Activated CD4-positive, alpha-beta memory T cell treated with anti-CD3 and anti-CD28 coated beads, Interleukin-2, amount 10 ng/mL, durations not matched to agents 7 days and 5 days (primary cell): ENCODE measurements around the gene GPR149. TPM values are rescaled to one million over a fixed set of nuclear protein-coding genes. Genes with fewer than 3 reads are reported as not detected.
"Not testable (repeated sequence)": the region's sequence is repeated elsewhere in the genome, so short reads cannot be mapped to it uniquely, and the experiment has no call there.

Source experiments
- CTCF ChIA-PET: fragments of 350-600 bp; sonication (Branson Sonifier 250); formaldehyde crosslinking; loops from one replicate; lab custom pipeline; 2021; ENCODE audit warnings: antibody characterized with exemption, inconsistent platforms; lab: Charles Lee
- POLR2A ChIA-PET: fragments of 350-600 bp; sonication (Branson Sonifier 250); formaldehyde crosslinking; loops from one replicate; lab custom pipeline; 2021; ENCODE audit warnings: antibody characterized with exemption; lab: Charles Lee
- DNase-seq: peaks from one replicate; pipeline ENCODE4 v3.0.0-alpha.2; 2020
- H3K27ac Mint-ChIP-seq: one replicate; pipeline ENCODE4 v1.8.0; 2021; ENCODE audit warnings: mild to moderate bottlenecking, mixed read lengths
- H3K27me3 Mint-ChIP-seq: one replicate; pipeline ENCODE4 v1.8.0; 2021; ENCODE audit warnings: mixed read lengths
- H3K36me3 Mint-ChIP-seq: one replicate; pipeline ENCODE4 v1.8.0; 2021; ENCODE audit warnings: low read depth, mixed read lengths
- H3K4me1 Mint-ChIP-seq: one replicate; pipeline ENCODE4 v1.8.0; 2021; ENCODE audit warnings: mixed read lengths
- H3K4me3 Mint-ChIP-seq: one replicate; pipeline ENCODE4 v1.8.0; 2021; ENCODE audit warnings: mild to moderate bottlenecking, mixed read lengths
- H3K9me3 Mint-ChIP-seq: one replicate; pipeline ENCODE4 v1.8.0; 2021; ENCODE audit warnings: mixed read lengths
- total RNA-seq, 2 experiments: library from RNA; stranded (reverse); gene quantifications; one replicate each; pipeline ENCODE4 v1.2.3, GENCODE V29; 2021

GPR149 gene, protein sequence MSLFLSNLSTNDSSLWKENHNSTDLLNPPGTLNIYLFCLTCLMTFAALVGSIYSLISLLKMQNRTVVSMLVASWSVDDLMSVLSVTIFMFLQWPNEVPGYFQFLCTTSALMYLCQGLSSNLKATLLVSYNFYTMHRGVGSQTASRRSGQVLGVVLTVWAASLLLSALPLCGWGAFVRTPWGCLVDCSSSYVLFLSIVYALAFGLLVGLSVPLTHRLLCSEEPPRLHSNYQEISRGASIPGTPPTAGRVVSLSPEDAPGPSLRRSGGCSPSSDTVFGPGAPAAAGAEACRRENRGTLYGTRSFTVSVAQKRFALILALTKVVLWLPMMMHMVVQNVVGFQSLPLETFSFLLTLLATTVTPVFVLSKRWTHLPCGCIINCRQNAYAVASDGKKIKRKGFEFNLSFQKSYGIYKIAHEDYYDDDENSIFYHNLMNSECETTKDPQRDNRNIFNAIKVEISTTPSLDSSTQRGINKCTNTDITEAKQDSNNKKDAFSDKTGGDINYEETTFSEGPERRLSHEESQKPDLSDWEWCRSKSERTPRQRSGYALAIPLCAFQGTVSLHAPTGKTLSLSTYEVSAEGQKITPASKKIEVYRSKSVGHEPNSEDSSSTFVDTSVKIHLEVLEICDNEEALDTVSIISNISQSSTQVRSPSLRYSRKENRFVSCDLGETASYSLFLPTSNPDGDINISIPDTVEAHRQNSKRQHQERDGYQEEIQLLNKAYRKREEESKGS
- total RNA-seq = not detected

DNA sequence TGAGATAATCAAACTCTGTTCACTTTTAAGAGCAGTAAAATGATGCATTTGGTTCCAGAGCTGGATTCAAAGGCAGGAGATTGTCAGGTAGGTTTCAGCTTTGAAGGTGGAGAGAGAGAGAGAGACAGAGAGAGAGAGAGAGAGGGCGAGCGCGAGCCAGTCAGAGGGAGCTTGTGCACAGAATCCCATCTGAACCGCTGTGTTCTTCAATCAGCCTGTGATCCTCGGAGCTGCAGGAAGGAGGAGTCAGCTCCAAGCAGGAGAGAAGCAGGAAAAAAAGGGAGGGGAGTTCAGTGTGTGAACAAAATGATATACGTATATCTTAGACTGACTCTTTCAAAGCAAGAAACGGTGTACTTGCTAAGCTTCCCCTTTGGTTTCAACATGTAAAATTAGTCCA is at the start of gene GPR149:
TSS of gene GPR149 (minus strand) at position 177 of the 400 bp plus-strand sequence. CDS start 575 bp downstream, outside the sequence.
- H3K36me3 Mint-ChIP-seq = no peaks in the 10 kb centered on the region
- DNase-seq = no peak
- no peaks in the 10 kb centered on the region for H3K4me1 Mint-ChIP-seq
- H3K27me3 Mint-ChIP-seq = peaks cover 37% of the 10 kb centered on the region
- no peak within 1 kb of the TSS for H3K27ac Mint-ChIP-seq
- ChIA-PET POLR2A (no interaction called here), CTCF (no interaction called here)
- no peaks in the 10 kb centered on the region for H3K9me3 Mint-ChIP-seq
- H3K4me3 Mint-ChIP-seq = no peak within 1 kb of the TSS

- no peak for DNase-seq
- Mint-ChIP-seq H3K36me3 (no peaks in the 10 kb centered on the region), H3K27ac (no peak overlapping the region), H3K9me3 (peaks cover 2% of the 10 kb centered on the region), H3K27me3 (no peaks in the 10 kb centered on the region), H3K4me1 (no peaks in the 10 kb centered on the region), H3K4me3 (no peak overlapping the region)
- ChIA-PET CTCF (no interaction called here), POLR2A (no interaction called here)
These were observed 43.8 kb upstream of the GPR149 start for GRCh38 chr3:154473769-154474168.

DNA sequence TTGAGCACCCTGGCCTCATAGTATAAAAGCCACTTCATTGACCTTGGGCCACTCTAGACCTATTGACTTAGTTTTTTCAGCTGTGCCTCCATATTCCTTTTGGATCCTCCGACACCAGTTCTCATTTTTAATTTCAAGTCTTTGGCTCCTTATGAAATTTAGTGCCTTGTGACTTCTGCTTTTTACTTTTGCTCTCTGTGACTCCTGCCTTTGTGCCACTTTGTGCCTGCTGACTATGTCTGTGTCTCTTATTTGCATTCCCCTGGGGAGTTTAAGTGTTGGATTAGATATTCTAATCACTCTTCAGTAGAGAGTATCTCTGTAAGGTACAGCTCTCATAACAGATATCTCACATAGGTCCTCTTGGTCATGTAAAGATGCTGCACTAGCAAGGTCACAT is 39.6 kb upstream of the GPR149 start:
- Mint-ChIP-seq H3K9me3 (no peaks in the 10 kb centered on the region), H3K36me3 (no peaks in the 10 kb centered on the region), H3K4me1 (no peaks in the 10 kb centered on the region), H3K4me3 (no peak overlapping the region), H3K27me3 (no peaks in the 10 kb centered on the region), H3K27ac (no peak overlapping the region)
- POLR2A ChIA-PET = no interaction called here
- DNase-seq = no peak
- CTCF ChIA-PET = no interaction called here

DNA sequence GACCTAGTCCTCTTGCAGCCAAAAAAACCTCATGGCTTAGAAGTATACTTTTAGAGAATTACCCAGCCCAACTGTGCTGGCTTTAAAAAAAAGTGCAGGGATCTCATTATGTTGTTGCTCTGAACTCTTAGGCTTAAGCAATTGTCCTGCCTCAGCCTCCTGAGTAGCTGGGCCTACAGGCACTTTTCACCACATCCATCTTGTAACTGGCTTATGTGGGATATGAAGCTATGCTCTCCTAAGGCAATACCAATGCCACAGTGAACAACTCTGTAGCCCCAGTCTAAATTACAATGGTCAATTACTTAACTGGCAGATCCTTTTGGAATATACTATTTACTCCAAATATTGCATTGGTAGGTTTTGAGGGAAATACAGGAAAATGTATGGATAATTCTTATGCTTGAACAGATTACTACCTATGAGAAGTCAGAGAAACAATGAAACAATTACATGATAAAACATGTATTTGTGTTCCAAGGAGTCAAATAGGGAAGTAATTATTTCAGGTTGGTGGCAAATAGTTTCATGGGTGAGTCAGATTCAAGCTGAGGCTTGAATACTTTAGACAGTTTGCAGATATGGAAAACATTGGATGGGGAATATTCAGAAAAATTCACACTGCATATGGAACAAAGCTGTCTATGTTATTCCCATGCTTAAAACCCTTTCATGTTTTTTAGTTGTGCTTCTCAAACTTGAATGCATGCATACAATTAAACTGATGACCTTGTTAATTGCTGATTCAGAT is 34.6 kb upstream of the GPR149 start:
- no peak overlapping the region for H3K27ac Mint-ChIP-seq
- no peaks in the 10 kb centered on the region for H3K9me3 Mint-ChIP-seq
- H3K27me3 Mint-ChIP-seq = no peaks in the 10 kb centered on the region
- ChIA-PET CTCF (no interaction called here), POLR2A (no interaction called here)
- no peaks in the 10 kb centered on the region for H3K4me1 Mint-ChIP-seq
- no peak overlapping the region for H3K4me3 Mint-ChIP-seq
- no peak for DNase-seq
- H3K36me3 Mint-ChIP-seq = no peaks in the 10 kb centered on the region

GRCh38 chr3:154458560-154458959 is 28.6 kb upstream of the GPR149 start:
- POLR2A ChIA-PET = no interaction called here
- no peaks in the 10 kb centered on the region for H3K36me3 Mint-ChIP-seq

DNA sequence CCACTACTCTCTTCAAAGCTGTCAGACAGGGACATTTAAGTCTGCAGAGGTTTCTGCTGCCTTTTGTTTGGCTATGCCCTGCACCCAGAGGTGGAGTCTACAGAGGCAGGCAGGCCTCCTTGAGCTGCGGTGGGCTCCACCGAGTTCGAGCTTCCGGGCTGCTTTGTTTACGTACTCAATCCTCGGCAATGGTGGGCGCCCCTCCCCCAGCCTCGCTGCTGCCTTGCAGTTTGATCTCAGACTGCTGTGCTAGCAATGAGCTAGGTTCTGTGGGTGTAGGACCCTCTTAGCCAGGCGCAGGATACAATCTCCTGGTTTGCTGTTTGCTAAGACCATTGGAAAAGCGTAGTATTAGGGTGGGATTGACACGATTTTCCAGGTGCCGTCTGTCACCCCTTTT is 9.1 kb upstream of the GPR149 start:
- H3K27me3 Mint-ChIP-seq, H3K9me3 Mint-ChIP-seq, CTCF ChIA-PET, H3K4me1 Mint-ChIP-seq, H3K27ac Mint-ChIP-seq, DNase-seq, POLR2A ChIA-PET, H3K4me3 Mint-ChIP-seq, H3K36me3 Mint-ChIP-seq: not testable (repeated sequence)

More at GRCh38 chr3:154458560-154458959, 28.6 kb upstream of the GPR149 start:
- H3K27me3 Mint-ChIP-seq = no peaks in the 10 kb centered on the region
- H3K4me1 Mint-ChIP-seq = no peaks in the 10 kb centered on the region
- no peak overlapping the region for H3K27ac Mint-ChIP-seq
- H3K4me3 Mint-ChIP-seq = no peak overlapping the region
- CTCF ChIA-PET = no interaction called here
- no peaks in the 10 kb centered on the region for H3K9me3 Mint-ChIP-seq
- no peak for DNase-seq

DNA sequence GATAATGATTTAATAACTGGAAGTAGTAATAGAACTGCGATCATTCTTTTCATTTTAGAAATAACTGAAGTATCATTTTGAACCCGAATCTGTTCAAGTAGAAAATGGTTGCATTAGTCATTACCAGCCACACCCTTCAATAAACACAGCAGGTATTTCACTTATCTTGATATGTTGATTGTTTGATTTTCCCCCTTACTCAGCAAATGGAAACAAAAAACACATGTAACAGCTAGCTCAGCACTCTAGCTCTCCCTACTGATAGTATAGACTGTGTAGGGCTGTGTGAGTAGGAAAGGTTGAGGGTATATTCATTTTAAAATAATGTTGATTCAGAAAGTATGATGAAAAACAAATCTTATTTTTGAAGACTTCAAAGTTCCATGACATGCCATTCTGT is 1.1 kb upstream of the GPR149 start:
- ChIA-PET POLR2A (no interaction called here), CTCF (no interaction called here)
- no peak overlapping the region for H3K4me3 Mint-ChIP-seq
- peaks cover 37% of the 10 kb centered on the region for H3K27me3 Mint-ChIP-seq
- no peaks in the 10 kb centered on the region for H3K9me3 Mint-ChIP-seq
- no peak overlapping the region for H3K27ac Mint-ChIP-seq
- DNase-seq = no peak
- H3K36me3 Mint-ChIP-seq = no peaks in the 10 kb centered on the region
- no peaks in the 10 kb centered on the region for H3K4me1 Mint-ChIP-seq

DNA sequence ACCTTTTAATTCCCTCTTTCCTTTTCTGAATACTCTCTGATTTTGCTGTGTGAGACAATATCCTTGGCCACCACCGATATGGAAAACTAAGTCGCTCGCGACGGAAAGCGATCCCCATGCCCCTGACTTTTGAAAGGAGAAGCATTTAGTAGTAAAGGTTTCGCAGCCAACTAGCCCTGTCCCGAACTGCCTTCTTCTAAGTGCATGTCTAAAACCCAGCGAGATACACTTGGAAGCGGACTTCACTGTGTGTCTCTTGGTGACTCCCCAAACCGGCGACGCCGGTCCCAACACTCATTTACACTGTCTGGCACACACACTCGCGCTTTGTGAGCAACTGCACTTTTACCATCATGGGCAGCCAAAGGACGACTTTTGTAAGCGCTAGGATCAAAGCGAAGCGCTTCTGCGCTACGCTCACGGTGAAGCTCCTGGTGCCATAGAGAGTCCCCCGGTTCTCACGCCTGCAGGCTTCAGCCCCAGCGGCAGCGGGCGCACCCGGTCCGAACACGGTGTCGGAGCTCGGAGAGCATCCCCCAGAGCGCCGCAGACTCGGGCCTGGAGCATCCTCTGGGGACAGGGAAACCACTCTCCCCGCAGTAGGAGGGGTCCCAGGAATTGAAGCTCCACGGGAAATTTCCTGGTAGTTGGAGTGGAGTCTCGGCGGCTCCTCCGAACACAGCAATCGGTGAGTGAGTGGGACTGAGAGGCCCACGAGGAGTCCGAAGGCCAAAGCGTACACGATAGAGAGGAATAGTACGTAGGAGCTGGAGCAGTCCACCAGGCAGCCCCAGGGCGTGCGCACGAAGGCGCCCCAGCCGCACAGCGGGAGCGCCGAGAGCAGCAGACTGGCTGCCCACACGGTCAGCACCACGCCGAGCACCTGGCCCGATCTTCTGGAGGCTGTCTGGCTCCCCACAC is 1.4 kb downstream of the GPR149 start:
- no peak overlapping the region for H3K4me3 Mint-ChIP-seq
- DNase-seq = no peak
- ChIA-PET CTCF (no interaction called here), POLR2A (no interaction called here)
- H3K9me3 Mint-ChIP-seq = no peaks in the 10 kb centered on the region
- H3K27ac Mint-ChIP-seq = no peak overlapping the region
- H3K27me3 Mint-ChIP-seq = peaks cover 37% of the 10 kb centered on the region
- no peaks in the 10 kb centered on the region for H3K4me1 Mint-ChIP-seq
- H3K36me3 Mint-ChIP-seq = no peaks in the 10 kb centered on the region

DNA sequence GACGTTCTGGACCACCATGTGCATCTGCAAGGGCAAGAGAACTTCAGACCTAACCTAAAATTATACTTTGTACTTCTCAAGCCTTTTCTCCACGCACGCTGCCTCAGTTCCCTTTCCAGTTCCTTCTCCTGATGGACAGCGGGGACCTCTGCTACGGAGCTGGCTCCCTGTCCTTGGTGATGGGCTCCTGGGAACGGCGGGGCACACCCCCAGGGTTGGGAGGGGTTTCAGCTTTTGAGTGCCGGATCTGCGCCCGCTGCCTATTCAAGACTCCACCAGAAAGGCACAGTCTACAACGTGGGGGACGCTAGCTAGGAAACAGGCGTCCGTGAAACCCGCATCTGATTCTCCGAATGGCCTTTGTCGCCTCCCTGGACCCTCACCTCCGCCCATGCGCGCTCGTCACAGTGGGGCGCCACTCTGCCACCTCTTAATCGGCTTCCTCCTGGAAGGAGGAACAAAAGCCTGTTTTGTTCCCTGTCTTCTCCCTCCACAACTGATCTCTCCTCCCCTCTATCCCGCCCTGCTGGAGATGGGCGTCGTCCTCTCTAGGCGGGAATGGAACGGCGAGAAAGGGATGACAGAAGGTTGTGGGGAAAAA is 2.2 kb downstream of the GPR149 start:
- ChIA-PET CTCF (no interaction called here), POLR2A (no interaction called here)
- no peak for DNase-seq
- H3K4me1 Mint-ChIP-seq = no peaks in the 10 kb centered on the region
- peaks cover 39% of the 10 kb centered on the region for H3K27me3 Mint-ChIP-seq
- H3K9me3 Mint-ChIP-seq = no peaks in the 10 kb centered on the region
- H3K4me3 Mint-ChIP-seq = no peak overlapping the region
- no peaks in the 10 kb centered on the region for H3K36me3 Mint-ChIP-seq
- H3K27ac Mint-ChIP-seq = no peak overlapping the region

- CTCF ChIA-PET = interaction anchor here (0.7 kb wide), 1 partner anchor 1979 kb away, joined by 3 read pairs; no protein-coding TSS in a partner anchor
- H3K36me3 Mint-ChIP-seq = no peaks in the 10 kb centered on the region
- no peaks in the 10 kb centered on the region for H3K4me1 Mint-ChIP-seq
- H3K9me3 Mint-ChIP-seq = no peaks in the 10 kb centered on the region
- no peak overlapping the region for H3K4me3 Mint-ChIP-seq
- no peak overlapping the region for H3K27ac Mint-ChIP-seq
- peaks cover 16% of the 10 kb centered on the region for H3K27me3 Mint-ChIP-seq
- DNase-seq = no peak
- POLR2A ChIA-PET = no interaction called here
These were observed 7.3 kb downstream of the GPR149 start for GRCh38 chr3:154422694-154423093.

GRCh38 chr3:154421083-154421482 is 8.9 kb downstream of the GPR149 start:
- ChIA-PET CTCF (no interaction called here), POLR2A (no interaction called here)
- no peak for DNase-seq
- no peaks in the 10 kb centered on the region for H3K9me3 Mint-ChIP-seq
- no peaks in the 10 kb centered on the region for H3K4me1 Mint-ChIP-seq
- H3K4me3 Mint-ChIP-seq = no peak overlapping the region
- H3K27me3 Mint-ChIP-seq = peaks cover 2% of the 10 kb centered on the region
- H3K27ac Mint-ChIP-seq = no peak overlapping the region
- H3K36me3 Mint-ChIP-seq = no peaks in the 10 kb centered on the region
